SK-N-MC (cell line): ENCODE data around the gene REEP6.

Experiments used
- EZH2 ChIP-seq: fragments of 200-600 bp; sonication (generic); IDR thresholded peaks from one replicate; pipeline ENCODE4 v1.6.1; 2017; ENCODE audit warnings: antibody characterized with exemption
- POLR2AphosphoS5 ChIP-seq: IDR thresholded peaks from 2 replicates; pipeline ENCODE4 v1.6.1; 2012; ENCODE audit warnings: mild to moderate bottlenecking, low read depth, low read length, borderline replicate concordance

DNA sequence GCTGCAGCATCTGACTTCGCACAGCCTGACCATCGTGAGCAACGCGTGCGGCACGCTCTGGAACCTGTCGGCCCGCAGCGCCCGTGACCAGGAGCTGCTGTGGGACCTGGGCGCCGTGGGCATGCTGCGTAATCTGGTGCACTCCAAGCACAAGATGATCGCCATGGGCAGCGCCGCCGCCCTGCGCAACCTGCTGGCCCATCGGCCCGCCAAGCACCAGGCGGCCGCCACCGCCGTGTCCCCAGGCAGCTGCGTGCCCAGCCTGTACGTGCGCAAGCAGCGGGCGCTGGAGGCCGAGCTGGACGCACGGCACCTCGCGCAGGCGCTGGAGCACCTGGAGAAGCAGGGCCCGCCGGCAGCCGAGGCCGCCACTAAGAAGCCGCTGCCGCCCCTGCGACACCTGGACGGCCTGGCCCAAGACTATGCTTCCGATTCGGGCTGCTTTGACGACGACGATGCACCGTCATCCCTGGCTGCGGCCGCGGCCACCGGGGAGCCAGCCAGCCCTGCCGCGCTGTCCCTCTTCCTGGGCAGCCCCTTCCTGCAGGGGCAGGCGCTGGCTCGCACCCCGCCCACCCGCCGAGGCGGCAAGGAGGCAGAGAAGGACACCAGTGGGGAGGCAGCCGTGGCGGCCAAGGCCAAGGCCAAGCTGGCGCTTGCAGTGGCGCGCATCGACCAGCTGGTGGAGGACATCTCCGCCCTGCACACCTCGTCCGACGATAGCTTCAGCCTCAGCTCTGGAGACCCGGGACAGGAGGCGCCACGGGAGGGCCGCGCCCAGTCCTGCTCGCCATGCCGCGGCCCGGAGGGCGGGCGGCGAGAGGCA, 25.6 kb upstream of the REEP6 start:
- TF ChIP-seq POLR2AphosphoS5 (no peak), EZH2 (no peak)
